Adrenal gland (tissue), 12 donors: ENCODE results near the gene CCN5. TPM values are rescaled to one million over a fixed set of nuclear protein-coding genes. Genes with fewer than 3 reads are reported as not detected.
A peak's percentile ranks its signal among the peaks of the same experiment; 100 is the strongest.

Experiments
- DNase-seq, 7 donors: peaks; one replicate each; pipeline ENCODE4 v3.0.0-alpha.2; 2019 to 2020
- H3K27ac ChIP-seq, 5 donors: fragments of 200-600 bp; sonication (generic) in 4 of 5; 1 replicate in 3 of 5; 2 replicates in 2 of 5; pipeline versions ENCODE4 v1.5.1 to v1.8.0; 2016 to 2020; ENCODE audit warnings: mild to moderate bottlenecking in 1 of 5
- H3K27me3 ChIP-seq: fragments of 200-600 bp; 2 replicates; pipeline ENCODE4 v1.8.0; 2021
- H3K36me3 ChIP-seq, 2 donors: fragments of 200-600 bp; replicated peaks in 1 of 2; 1 replicate in 1 of 2; 2 replicates in 1 of 2; pipeline versions ENCODE4 v1.5.1 to v1.8.0; 2018 to 2022
- H3K4me1 ChIP-seq, 2 donors: fragments of 200-600 bp; replicated peaks in 1 of 2; 1 replicate in 1 of 2; 2 replicates in 1 of 2; pipeline versions ENCODE4 v1.5.1 to v1.8.0; 2018 to 2021
- H3K4me3 ChIP-seq, 4 donors: fragments of 200-600 bp; sonication (generic) in 3 of 4; one replicate each; pipeline ENCODE4 v1.5.1; 2016 to 2018
- H3K9me3 ChIP-seq, 3 donors: fragments of 200-600 bp; sonication (generic) in 1 of 3; replicated peaks in 1 of 3; 1 replicate in 2 of 3; 2 replicates in 1 of 3; pipeline versions ENCODE4 v1.5.1 to v1.8.0; 2016 to 2021
- POLR2A ChIP-seq, 2 donors: fragments of 450-650 bp; IDR thresholded peaks; one replicate each; pipeline ENCODE4 v1.6.1; 2017; ENCODE audit warnings: antibody characterized with exemption in 2 of 2, mild to moderate bottlenecking in 2 of 2, moderate library complexity in 1 of 2
- WGBS, 4 donors: extraction: QIAGEN DNeasy Blood & Tissue Kit in 2 of 4; methylation state at CpG; one replicate each; pipeline versions ENCODE4 v1.1.5 to v1.1.7; 2013 to 2017; 5-methylcytosine and 5-hydroxymethylcytosine counted together
- intact Hi-C, 2 donors: fragments of 100-400 bp; cut with DNase I; formaldehyde crosslinking; loops; one replicate each; pipeline versions ENCODE4 v1.14.1 to v1.15.0; 2022 to 2023
- polyA plus RNA-seq, 3 donors: library from polyadenylated mRNA; stranded (reverse); fragments of 200-250 nt in 2 of 3; fragments of 350-450 nt in 1 of 3; fragmentation: Illumina TruSeq in 1 of 3; extraction: RNeasy Lipid Tissue Mini Kit (QIAGEN cat#74804) in 1 of 3; gene quantifications; one replicate each; pipeline ENCODE4 v1.2.3, GENCODE V29; 2013 to 2014
- total RNA-seq, 9 donors: library from RNA; depleted of rRNA in 4 of 9; stranded (reverse); fragments of >200 nt in 4 of 9; fragments of 120-200 nt in 1 of 9; fragmentation: NEBNext Ultra II Directional in 1 of 9; extraction: Animal tissue kit (Norgen Biotek cat#: 25700) in 1 of 9; gene quantifications; one replicate each; pipeline versions ENCODE4 v1.1.0 to v1.2.4, GENCODE V29; 2013 to 2023
- TF ChIP-seq, protein P1 (sequence below), 6 experiments: fragments of 450-650 bp in 4 of 6; fragments of 200-600 bp in 2 of 6; sonication (generic) in 1 of 6; IDR thresholded peaks; 1 replicate in 5 of 6; 2 replicates in 1 of 6; pipeline versions ENCODE4 v1.5.1 to v1.8.0; 2016 to 2021; ENCODE audit warnings: antibody characterized with exemption in 6 of 6, mild to moderate bottlenecking in 2 of 6, moderate library complexity in 1 of 6
- donor health status: healthy with polysubstance abuse.
- donor health status: Bipolar disorder and iron deficiency.
- donor health status: DM: yes; HTN: yes; CAD: no.
- donor health status: DM: no; HTN: no; CAD: no.
- donor health status: DM: no; HTN: no; CAD: no.
- donor health status: DM: yes; HTN: yes; CAD: no.

CCN5 gene
- total and polyA plus RNA-seq, 12 donors = 8.0 to 115 (median 52.7) TPM

- Histone ChIP-seq H3K36me3 (no peaks in the 10 kb centered on the region), H3K4me1 (peaks cover 0 to 2% of the 10 kb centered on the region in 2 donors), H3K27me3 (no peaks in the 10 kb centered on the region), H3K9me3 (no peaks in the 10 kb centered on the region), H3K27ac (peak overlapping the region in 1 of 5 donors; percentile 69), H3K4me3 (peak overlapping the region in 1 of 4 donors; percentile 19)
- peak in 6 of 7 donors; percentile 72 to 87 (median 78) for DNase-seq
- intact Hi-C loops = loop anchor here in 1 of 2 donors (10.0 kb wide), 1 partner anchor 352 kb away; no protein-coding TSS in a partner anchor
- peak in 1 of 2 donors; percentile 14 for TF ChIP-seq POLR2A (IDR thresholded peaks at IDR 0.05)
- TF ChIP-seq, protein P1, sequence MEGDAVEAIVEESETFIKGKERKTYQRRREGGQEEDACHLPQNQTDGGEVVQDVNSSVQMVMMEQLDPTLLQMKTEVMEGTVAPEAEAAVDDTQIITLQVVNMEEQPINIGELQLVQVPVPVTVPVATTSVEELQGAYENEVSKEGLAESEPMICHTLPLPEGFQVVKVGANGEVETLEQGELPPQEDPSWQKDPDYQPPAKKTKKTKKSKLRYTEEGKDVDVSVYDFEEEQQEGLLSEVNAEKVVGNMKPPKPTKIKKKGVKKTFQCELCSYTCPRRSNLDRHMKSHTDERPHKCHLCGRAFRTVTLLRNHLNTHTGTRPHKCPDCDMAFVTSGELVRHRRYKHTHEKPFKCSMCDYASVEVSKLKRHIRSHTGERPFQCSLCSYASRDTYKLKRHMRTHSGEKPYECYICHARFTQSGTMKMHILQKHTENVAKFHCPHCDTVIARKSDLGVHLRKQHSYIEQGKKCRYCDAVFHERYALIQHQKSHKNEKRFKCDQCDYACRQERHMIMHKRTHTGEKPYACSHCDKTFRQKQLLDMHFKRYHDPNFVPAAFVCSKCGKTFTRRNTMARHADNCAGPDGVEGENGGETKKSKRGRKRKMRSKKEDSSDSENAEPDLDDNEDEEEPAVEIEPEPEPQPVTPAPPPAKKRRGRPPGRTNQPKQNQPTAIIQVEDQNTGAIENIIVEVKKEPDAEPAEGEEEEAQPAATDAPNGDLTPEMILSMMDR (IDR thresholded peaks at IDR 0.05) = peak in 1 of 6 experiments; percentile 10
- WGBS, 4 donors = 35 to 44% (median 39%) methylated on average over 6 of the region's 6 CpGs
Observed at GRCh38 chr20:44736170-44737021, 21.2 kb downstream of the CCN5 start.

DNA sequence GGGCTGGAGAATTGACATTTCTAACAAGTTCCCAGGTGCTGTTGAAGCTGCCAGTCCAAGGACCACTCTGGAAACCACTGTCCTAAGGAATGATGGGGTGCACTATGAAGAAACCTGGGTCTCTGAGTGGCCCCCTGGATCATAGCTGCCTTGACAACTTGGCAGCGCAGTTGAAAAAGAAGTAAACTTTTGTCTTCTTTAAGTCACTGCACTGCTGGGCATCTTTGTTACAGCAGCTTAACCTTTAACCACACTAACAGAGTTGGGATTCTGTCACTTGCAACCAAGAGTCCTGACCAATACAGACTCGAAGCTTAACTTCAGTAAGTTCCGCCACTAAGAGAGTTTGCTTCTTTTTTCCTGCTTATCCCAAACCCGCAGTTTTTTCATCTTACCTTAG is 21.9 kb downstream of the CCN5 start:
- Histone ChIP-seq H3K9me3 (no peaks in the 10 kb centered on the region), H3K4me1 (no peaks in the 10 kb centered on the region), H3K27me3 (no peaks in the 10 kb centered on the region), H3K36me3 (no peaks in the 10 kb centered on the region), H3K27ac (no peak overlapping the region), H3K4me3 (no peak overlapping the region)
- WGBS, 4 donors = 95 to 99% (median 95%) methylated on average over 4 of the region's 4 CpGs
- no peak for TF ChIP-seq POLR2A (IDR thresholded peaks at IDR 0.05)
- TF ChIP-seq, protein P1 (IDR thresholded peaks at IDR 0.05) = no peak
- intact Hi-C loops = loop anchor here in 1 of 2 donors (10.0 kb wide), 1 partner anchor 352 kb away; no protein-coding TSS in a partner anchor
- DNase-seq = no peak

DNA sequence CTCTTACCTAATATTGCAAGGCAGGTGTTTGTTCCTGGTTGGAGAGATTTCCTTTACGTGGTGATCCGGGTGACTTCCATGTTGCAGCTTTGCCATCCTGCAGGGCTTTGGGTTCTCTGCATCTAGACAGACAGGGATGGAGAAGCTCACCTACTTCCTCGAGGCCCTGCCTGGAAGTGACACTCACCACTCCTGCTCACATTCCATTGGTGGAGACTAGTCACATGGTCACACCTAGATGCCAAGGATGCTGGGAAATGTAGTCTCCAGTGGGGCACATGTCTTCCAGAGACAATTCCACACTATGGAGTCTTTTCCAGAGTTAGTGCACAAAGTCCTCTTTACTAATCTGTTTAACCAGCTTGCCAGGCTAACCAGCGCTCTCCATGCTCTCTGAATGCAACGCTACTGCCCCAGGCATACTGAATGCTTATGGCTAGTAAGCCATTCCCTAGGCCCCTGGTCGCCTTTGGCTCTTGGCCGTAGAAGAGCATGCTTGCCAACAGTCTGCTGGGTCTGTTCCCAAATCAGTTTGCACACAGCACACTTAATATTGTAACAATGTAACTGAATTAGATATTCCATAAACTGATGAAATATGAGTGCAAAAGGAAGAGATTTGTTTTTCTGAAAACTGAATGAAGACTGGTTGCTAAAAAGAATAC is 23.8 kb downstream of the CCN5 start:
- peak; percentile 59 to 89 (median 77) for DNase-seq
- 71 to 76% (median 74%) methylated on average over 7 of the region's 7 CpGs for WGBS, 4 donors
- intact Hi-C loops = loop anchor here in 1 of 2 donors (10.0 kb wide), 1 partner anchor 354 kb away; no protein-coding TSS in a partner anchor
- no peak overlapping the region for H3K4me3 ChIP-seq
- no peak overlapping the region for H3K27ac ChIP-seq
- TF ChIP-seq POLR2A (IDR thresholded peaks at IDR 0.05) = no peak
- TF ChIP-seq, protein P1 (IDR thresholded peaks at IDR 0.05) = no peak
- no peaks in the 10 kb centered on the region for H3K27me3 ChIP-seq
- no peaks in the 10 kb centered on the region for H3K36me3 ChIP-seq
- no peaks in the 10 kb centered on the region for H3K9me3 ChIP-seq
- no peaks in the 10 kb centered on the region for H3K4me1 ChIP-seq

DNA sequence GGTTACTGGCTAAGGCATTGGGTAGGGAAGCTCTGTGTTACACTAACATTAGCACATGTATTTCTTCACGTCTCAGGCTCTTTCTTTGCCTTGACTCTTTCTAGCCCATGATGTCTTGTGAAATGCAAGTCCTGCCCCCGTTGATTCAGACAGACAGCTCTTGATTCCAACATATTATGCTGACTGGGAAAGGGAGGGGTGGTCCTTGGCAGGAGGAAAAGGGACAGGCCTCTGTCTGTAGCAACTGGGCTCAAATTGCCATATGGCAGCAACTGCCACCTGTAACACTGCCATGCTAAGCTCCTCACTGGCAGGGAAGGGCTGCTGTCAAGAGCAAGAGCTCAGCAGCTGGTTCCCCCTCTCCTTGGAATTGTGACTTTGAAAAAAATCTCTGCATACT is 24.8 kb downstream of the CCN5 start:
- H3K4me1 ChIP-seq = no peaks in the 10 kb centered on the region
- TF ChIP-seq, protein P1 (IDR thresholded peaks at IDR 0.05) = no peak
- no peak for TF ChIP-seq POLR2A (IDR thresholded peaks at IDR 0.05)
- H3K4me3 ChIP-seq = no peak overlapping the region
- H3K27ac ChIP-seq = no peak overlapping the region
- no peaks in the 10 kb centered on the region for H3K36me3 ChIP-seq
- intact Hi-C loops = loop anchor here in 1 of 2 donors (10.0 kb wide), 1 partner anchor 355 kb away; no protein-coding TSS in a partner anchor
- no peak for DNase-seq
- H3K27me3 ChIP-seq = no peaks in the 10 kb centered on the region
- no peaks in the 10 kb centered on the region for H3K9me3 ChIP-seq
- 70 to 86% (median 75%) methylated on average over 2 of the region's 2 CpGs for WGBS, 4 donors
